Uterus (tissue), 2 donors: ENCODE measurements around the gene ARAP2.

ENCODE experiments used
- POLR2A ChIP-seq, 2 donors: fragments of 450-650 bp; IDR thresholded peaks; one replicate each; pipeline ENCODE4 v1.6.1; 2016; ENCODE audit warnings: antibody characterized with exemption in 2 of 2, mild to moderate bottlenecking in 1 of 2, moderate library complexity in 1 of 2
- TF ChIP-seq, protein P1 (sequence below), 4 experiments: fragments of 200-600 bp in 2 of 4; fragments of 450-650 bp in 2 of 4; sonication (generic) in 2 of 4; IDR thresholded peaks; one replicate each; pipeline ENCODE4 v1.5.1; 2016 to 2019; ENCODE audit warnings: antibody characterized with exemption in 4 of 4, mild to moderate bottlenecking in 2 of 4, moderate library complexity in 1 of 4

DNA sequence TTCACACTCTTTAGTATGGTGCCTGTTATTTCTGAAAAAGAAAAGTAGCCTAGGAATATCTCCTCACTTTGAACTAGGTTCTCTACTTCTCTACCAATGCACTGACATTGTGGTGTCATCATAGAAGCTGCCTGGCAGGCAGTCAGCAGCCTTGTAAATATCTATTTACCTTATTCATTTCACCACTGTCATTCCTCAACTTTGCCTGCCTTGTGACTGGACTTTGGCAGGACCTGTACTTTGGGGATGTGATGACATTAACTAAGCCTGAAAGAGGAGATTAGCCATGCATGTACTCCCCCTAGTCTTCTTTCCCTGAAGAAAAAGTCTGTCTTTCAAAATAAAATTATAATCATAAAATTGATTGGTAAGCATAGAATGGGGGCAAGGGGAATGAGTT, 207.2 kb downstream of the ARAP2 start:
- TF ChIP-seq, protein P1, sequence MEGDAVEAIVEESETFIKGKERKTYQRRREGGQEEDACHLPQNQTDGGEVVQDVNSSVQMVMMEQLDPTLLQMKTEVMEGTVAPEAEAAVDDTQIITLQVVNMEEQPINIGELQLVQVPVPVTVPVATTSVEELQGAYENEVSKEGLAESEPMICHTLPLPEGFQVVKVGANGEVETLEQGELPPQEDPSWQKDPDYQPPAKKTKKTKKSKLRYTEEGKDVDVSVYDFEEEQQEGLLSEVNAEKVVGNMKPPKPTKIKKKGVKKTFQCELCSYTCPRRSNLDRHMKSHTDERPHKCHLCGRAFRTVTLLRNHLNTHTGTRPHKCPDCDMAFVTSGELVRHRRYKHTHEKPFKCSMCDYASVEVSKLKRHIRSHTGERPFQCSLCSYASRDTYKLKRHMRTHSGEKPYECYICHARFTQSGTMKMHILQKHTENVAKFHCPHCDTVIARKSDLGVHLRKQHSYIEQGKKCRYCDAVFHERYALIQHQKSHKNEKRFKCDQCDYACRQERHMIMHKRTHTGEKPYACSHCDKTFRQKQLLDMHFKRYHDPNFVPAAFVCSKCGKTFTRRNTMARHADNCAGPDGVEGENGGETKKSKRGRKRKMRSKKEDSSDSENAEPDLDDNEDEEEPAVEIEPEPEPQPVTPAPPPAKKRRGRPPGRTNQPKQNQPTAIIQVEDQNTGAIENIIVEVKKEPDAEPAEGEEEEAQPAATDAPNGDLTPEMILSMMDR (IDR thresholded peaks at IDR 0.05) = no peak
- no peak for TF ChIP-seq POLR2A (IDR thresholded peaks at IDR 0.05)
